ENCODE data around the gene FCN2. TPM values are rescaled to one million over a fixed set of nuclear protein-coding genes. Genes with fewer than 3 reads are reported as not detected.

The FCN2 gene
- total and polyA plus RNA-seq, 2 of the 4 experiments (the other 2 are of a cell fraction) = not detected

GRCh38 chr9:134915046-134915985 is 34.7 kb downstream of the FCN2 start (continued):
- TF ChIP-seq RFX5 (IDR thresholded peaks at IDR 0.05; ENCODE audit: low read depth, low read length) = no peak

DNA sequence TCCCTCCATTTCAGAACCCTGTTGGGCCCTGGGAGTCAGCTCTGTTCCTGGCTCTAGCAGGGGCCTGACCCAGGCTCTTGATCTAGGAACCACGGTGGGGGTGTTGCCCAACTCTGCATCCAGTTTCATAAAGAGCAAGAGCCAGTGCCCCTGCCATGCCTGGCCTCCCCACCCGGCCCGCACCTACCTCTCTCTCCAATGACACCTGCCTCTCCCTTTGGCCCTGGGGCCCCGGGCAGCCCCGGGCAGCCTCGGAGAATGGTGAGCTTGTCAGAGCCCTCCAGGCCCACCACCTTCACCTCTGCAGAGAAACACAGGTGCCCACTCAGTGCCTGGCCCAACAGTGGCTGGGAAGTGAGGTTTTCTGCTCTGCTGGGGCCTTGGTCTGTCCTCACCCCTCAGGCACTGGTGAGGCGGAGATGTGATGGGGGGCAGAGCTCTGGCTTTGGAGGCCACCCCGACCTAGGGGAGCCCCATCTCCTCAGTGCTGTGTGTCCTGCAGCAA is 35.6 kb downstream of the FCN2 start:
- no peak overlapping the region for H4K91ac ChIP-seq (ENCODE audit: insufficient read depth, low read depth, low read length)
- H3K9me3 ChIP-seq (ENCODE audit: control insufficient read depth, insufficient read depth, low read length) = peaks cover 3% of the 10 kb centered on the region; the same call in 1 of the 2 replicates
- ChIA-PET CTCF (no interaction called here), POLR2A (ENCODE audit: unreplicated experiment) (no interaction called here)
- no peaks in the 10 kb centered on the region for H3K4me1 ChIP-seq (ENCODE audit: control insufficient read depth, insufficient read depth, low read length)
- in situ Hi-C loops (cut with MboI; ENCODE audit: low sequenced_read_pairs) (no loop called here), intact Hi-C loops (cut with micrococcal nuclease) (no loop called here), dilution Hi-C loops (cut with HindIII; ENCODE audit: low sequenced_read_pairs, unreplicated experiment) (no loop called here)
- no peak overlapping the region for H3K18ac ChIP-seq (ENCODE audit: low read depth, low read length)
- H3K36me3 ChIP-seq (ENCODE audit: control insufficient read depth, insufficient read depth, low read length) = no peaks in the 10 kb centered on the region
- H3K4me3 ChIP-seq (ENCODE audit: insufficient read depth, low read depth, low read length) = no peak overlapping the region
- H4K20me1 ChIP-seq (ENCODE audit: insufficient read depth, low read length) = no peaks in the 10 kb centered on the region
- no peak overlapping the region for H2BK15ac ChIP-seq (ENCODE audit: low read depth, low read length)
- no peak overlapping the region for H2AFZ ChIP-seq (replicated peaks; ENCODE audit: low read length, poor library complexity)
- peaks cover 26% of the 10 kb centered on the region; the same call in 1 of the 2 replicates for H3K27me3 ChIP-seq (ENCODE audit: control insufficient read depth, insufficient read depth, low read length)
- H3K4me2 ChIP-seq (ENCODE audit: low read depth, low read length) = no peak overlapping the region
- no peak for TF ChIP-seq SMC3 (IDR thresholded peaks at IDR 0.05; ENCODE audit: low read depth, low read length)
- TF ChIP-seq RFX5 (IDR thresholded peaks at IDR 0.05; ENCODE audit: low read depth, low read length) = no peak
- TF ChIP-seq CEBPB (IDR thresholded peaks at IDR 0.05; ENCODE audit: low read depth, low read length) = no peak
- no peak for TF ChIP-seq RAD21 (IDR thresholded peaks at IDR 0.05; ENCODE audit: low read length)
- no peak for TF ChIP-seq POLR2A (IDR thresholded peaks at IDR 0.05; ENCODE audit: low read depth, low read length)
- TF ChIP-seq, protein P1, sequence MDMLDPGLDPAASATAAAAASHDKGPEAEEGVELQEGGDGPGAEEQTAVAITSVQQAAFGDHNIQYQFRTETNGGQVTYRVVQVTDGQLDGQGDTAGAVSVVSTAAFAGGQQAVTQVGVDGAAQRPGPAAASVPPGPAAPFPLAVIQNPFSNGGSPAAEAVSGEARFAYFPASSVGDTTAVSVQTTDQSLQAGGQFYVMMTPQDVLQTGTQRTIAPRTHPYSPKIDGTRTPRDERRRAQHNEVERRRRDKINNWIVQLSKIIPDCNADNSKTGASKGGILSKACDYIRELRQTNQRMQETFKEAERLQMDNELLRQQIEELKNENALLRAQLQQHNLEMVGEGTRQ (IDR thresholded peaks at IDR 0.05; ENCODE audit: low read depth, low read length) = no peak
- TF ChIP-seq, protein P2, sequence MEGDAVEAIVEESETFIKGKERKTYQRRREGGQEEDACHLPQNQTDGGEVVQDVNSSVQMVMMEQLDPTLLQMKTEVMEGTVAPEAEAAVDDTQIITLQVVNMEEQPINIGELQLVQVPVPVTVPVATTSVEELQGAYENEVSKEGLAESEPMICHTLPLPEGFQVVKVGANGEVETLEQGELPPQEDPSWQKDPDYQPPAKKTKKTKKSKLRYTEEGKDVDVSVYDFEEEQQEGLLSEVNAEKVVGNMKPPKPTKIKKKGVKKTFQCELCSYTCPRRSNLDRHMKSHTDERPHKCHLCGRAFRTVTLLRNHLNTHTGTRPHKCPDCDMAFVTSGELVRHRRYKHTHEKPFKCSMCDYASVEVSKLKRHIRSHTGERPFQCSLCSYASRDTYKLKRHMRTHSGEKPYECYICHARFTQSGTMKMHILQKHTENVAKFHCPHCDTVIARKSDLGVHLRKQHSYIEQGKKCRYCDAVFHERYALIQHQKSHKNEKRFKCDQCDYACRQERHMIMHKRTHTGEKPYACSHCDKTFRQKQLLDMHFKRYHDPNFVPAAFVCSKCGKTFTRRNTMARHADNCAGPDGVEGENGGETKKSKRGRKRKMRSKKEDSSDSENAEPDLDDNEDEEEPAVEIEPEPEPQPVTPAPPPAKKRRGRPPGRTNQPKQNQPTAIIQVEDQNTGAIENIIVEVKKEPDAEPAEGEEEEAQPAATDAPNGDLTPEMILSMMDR (conservative IDR thresholded peaks at IDR 0.05; ENCODE audit: low read depth, low read length) = no peak
- TF ChIP-seq FOS (IDR thresholded peaks at IDR 0.05; ENCODE audit: low read depth, low read length) = no peak
- no peak for TF ChIP-seq CHD1 (IDR thresholded peaks at IDR 0.05; ENCODE audit: low read depth, low read length)
- no peak for TF ChIP-seq RCOR1 (IDR thresholded peaks at IDR 0.05; ENCODE audit: insufficient replicate concordance, low read length)
- TF ChIP-seq MAZ (IDR thresholded peaks at IDR 0.05; ENCODE audit: borderline replicate concordance, low read depth, low read length) = no peak
- TF ChIP-seq NFE2L2 (IDR thresholded peaks at IDR 0.05; ENCODE audit: low read depth, low read length) = no peak
- no peaks in the 10 kb centered on the region for H3K9me1 ChIP-seq (ENCODE audit: insufficient read depth, low read length)
- no peak overlapping the region for H2BK5ac ChIP-seq (ENCODE audit: low read depth, low read length, poor library complexity, severe bottlenecking)
- no peak overlapping the region for H4K8ac ChIP-seq (ENCODE audit: low read depth in 2 of 2, low read length in 2 of 2)
- no peak for ATAC-seq (ENCODE audit: low read depth)
- H3K9ac ChIP-seq (ENCODE audit: low read depth, low read length) = no peak overlapping the region
- H2AK5ac ChIP-seq (ENCODE audit: low read depth, low read length) = no peak overlapping the region
- H2BK20ac ChIP-seq (ENCODE audit: low read depth, low read length) = no peak overlapping the region
- BruUV-seq (replicated peaks) = no TSS peak
- H3K27ac ChIP-seq (ENCODE audit: insufficient read depth, low read length) = no peak overlapping the region
- H3K56ac ChIP-seq (ENCODE audit: extremely low read depth, insufficient read depth, low read length) = no peak overlapping the region
- H3K79me1 ChIP-seq (ENCODE audit: low read depth in 1 of 2, low read length in 2 of 2) = no peaks in the 10 kb centered on the region
- H3K23ac ChIP-seq (ENCODE audit: low read depth, low read length) = no peak overlapping the region
- no peak overlapping the region for H3K4ac ChIP-seq (ENCODE audit: low read depth, low read length)
- WGBS, 2 experiments (ENCODE audit: extremely low coverage in 2 of 2, insufficient read length in 1 of 2) = no CpG with 5 or more reads among the region's 8 CpGs
- H2AK9ac ChIP-seq (replicated peaks; ENCODE audit: low read depth, low read length, poor library complexity) = no peak overlapping the region
- H3K14ac ChIP-seq (replicated peaks; ENCODE audit: low read depth, low read length) = no peak overlapping the region
- H4K5ac ChIP-seq (ENCODE audit: low read depth, low read length) = no peak overlapping the region
- no peak for DNase-seq
- H2BK120ac ChIP-seq (ENCODE audit: low read depth, low read length) = no peak overlapping the region

Measured in IMR-90 (cell line).